ENCODE data around the gene LIN37. TPM values are rescaled to one million over a fixed set of nuclear protein-coding genes. Genes with fewer than 3 reads are reported as not detected.

Gene LIN37
- total and polyA plus RNA-seq, 7 donors: 3.1 to 26.8 (median 14.5) TPM

- Histone ChIP-seq H3K27me3 (ENCODE audit: insufficient read depth in 3 of 3, low read length in 2 of 3) (no peaks in the 10 kb centered on the region), H3K27ac (no peak overlapping the region), H3K4me1 (no peaks in the 10 kb centered on the region), H3K36me3 (ENCODE audit: insufficient read depth in 1 of 2, low read depth in 1 of 2) (peaks cover 0 to 37% of the 10 kb centered on the region in 2 donors), H3K9me3 (no peaks in the 10 kb centered on the region), H3K4me3 (no peak overlapping the region)
- no peak for TF ChIP-seq CTCF (IDR thresholded peaks at IDR 0.05)
- ATAC-seq (peak in 1 of 4 donors; percentile 19), DNase-seq (no peak)
- intact Hi-C loops (cut with DNase I): no loop called here
- WGBS, 3 donors: 80 to 83% (median 82%) methylated on average over 24 to 28 of the region's 28 CpGs
Measured at GRCh38 chr19:35783469-35784434, 35.4 kb downstream of the LIN37 start.

DNA sequence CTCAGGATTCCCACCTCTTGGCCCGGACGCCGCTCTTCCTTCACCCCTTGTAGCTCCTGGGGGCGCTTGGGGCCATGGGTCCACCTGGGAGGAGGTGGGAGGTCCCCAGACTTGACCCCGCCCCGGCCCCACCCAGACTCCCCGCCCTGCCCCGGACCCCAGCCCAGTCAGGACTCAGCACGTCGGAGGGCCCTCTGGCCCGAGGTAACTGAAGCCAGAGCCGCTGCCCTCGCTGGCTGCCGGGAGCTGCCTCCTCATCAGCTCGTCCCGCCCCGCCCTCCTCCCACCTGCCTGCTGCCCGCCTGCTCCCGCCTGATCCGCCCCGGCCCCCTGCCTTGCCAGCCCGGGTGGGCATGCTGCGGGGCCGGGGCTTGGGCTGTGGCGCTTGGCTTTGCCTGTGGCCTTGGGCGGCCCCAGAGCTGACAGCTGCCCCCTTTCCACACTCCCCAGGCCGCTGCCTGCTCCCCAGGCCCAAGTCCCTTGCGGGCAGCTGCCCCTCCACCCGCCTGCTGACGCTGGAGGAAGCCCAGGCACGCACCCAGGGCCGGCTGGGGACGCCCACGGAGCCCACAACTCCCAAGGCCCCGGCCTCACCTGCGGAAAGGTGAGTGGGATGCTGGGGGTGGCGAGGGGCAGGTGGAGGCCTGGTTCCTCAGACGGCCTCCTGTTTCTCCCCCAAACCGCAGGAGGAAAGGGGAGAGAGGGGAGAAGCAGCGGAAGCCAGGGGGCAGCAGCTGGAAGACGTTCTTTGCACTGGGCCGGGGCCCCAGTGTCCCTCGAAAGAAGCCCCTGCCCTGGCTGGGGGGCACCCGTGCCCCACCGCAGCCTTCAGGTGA, 36.3 kb downstream of the LIN37 start:
- Histone ChIP-seq H3K27me3 (ENCODE audit: insufficient read depth in 3 of 3, low read length in 2 of 3) (no peaks in the 10 kb centered on the region), H3K9me3 (no peaks in the 10 kb centered on the region), H3K36me3 (ENCODE audit: insufficient read depth in 1 of 2, low read depth in 1 of 2) (peaks cover 0 to 29% of the 10 kb centered on the region in 2 donors), H3K4me3 (no peak overlapping the region), H3K4me1 (no peaks in the 10 kb centered on the region), H3K27ac (no peak overlapping the region)
- 80 to 86% (median 81%) methylated on average over 41 to 45 of the region's 45 CpGs for WGBS, 3 donors
- no peak for TF ChIP-seq CTCF (IDR thresholded peaks at IDR 0.05)
- ATAC-seq (no peak), DNase-seq (no peak)
- intact Hi-C loops (cut with DNase I): no loop called here

- 85 to 91% (median 89%) methylated on average over 9 to 10 of the region's 10 CpGs for WGBS, 3 donors
- Histone ChIP-seq H3K4me1 (no peaks in the 10 kb centered on the region), H3K27me3 (ENCODE audit: insufficient read depth in 3 of 3, low read length in 2 of 3) (no peaks in the 10 kb centered on the region), H3K9me3 (no peaks in the 10 kb centered on the region), H3K4me3 (no peak overlapping the region), H3K27ac (no peak overlapping the region), H3K36me3 (ENCODE audit: insufficient read depth in 1 of 2, low read depth in 1 of 2) (peaks cover 0 to 25% of the 10 kb centered on the region in 2 donors)
- no peak for TF ChIP-seq CTCF (IDR thresholded peaks at IDR 0.05)
- intact Hi-C loops (cut with DNase I): no loop called here
- ATAC-seq (no peak), DNase-seq (no peak)
Measured at GRCh38 chr19:35785339-35785627, 36.9 kb downstream of the LIN37 start.

GRCh38 chr19:35786299-35787160, 38.2 kb downstream of the LIN37 start:
- 88 to 92% (median 90%) methylated on average over 26 to 31 of the region's 31 CpGs for WGBS, 3 donors
- H3K27me3 ChIP-seq (ENCODE audit: insufficient read depth in 3 of 3, low read length in 2 of 3): no peaks in the 10 kb centered on the region
- no peaks in the 10 kb centered on the region for H3K9me3 ChIP-seq
- H3K36me3 ChIP-seq (ENCODE audit: insufficient read depth in 1 of 2, low read depth in 1 of 2): peaks cover 0 to 12% of the 10 kb centered on the region in 2 donors
- H3K27ac ChIP-seq: no peak overlapping the region
- ATAC-seq: no peak
- no peak for TF ChIP-seq CTCF (IDR thresholded peaks at IDR 0.05)
- no peak overlapping the region for H3K4me3 ChIP-seq
- DNase-seq: no peak
- H3K4me1 ChIP-seq: no peaks in the 10 kb centered on the region
- intact Hi-C loops (cut with DNase I): no loop called here

All from psoas muscle (tissue), 8 donors.